Astrocyte (in vitro differentiated cells and primary cell): ENCODE data around the gene ESPNL. TPM values are rescaled to one million over a fixed set of nuclear protein-coding genes. Genes with fewer than 3 reads are reported as not detected.

Source experiments
- DNase-seq: peaks from one replicate; pipeline ENCODE4 v3.0.0-alpha.2; 2010; ENCODE audit warnings: low read depth
- FAIRE-seq: peaks from 2 replicates; lab custom pipeline; 2011; peaks lifted over from hg19 to GRCh38; lab: Jason Lieb, UNC
- H2AFZ ChIP-seq: 2 replicates; pipeline ENCODE4 v1.6.0; 2012; ENCODE audit warnings: low read depth, low read length, inconsistent platforms
- H3K27ac ChIP-seq: 2 replicates; pipeline ENCODE4 v1.5.1; 2011; ENCODE audit warnings: low read depth, low read length, inconsistent platforms
- H3K27me3 ChIP-seq: 2 replicates; pipeline ENCODE4 v1.6.0; 2011; ENCODE audit warnings: low read length, inconsistent platforms; ENCODE audit not compliant: insufficient read depth
- H3K36me3 ChIP-seq: 2 replicates; pipeline ENCODE4 v1.5.1; 2011; ENCODE audit warnings: low read length, inconsistent platforms; ENCODE audit not compliant: insufficient read depth
- H3K4me1 ChIP-seq: 2 replicates; pipeline ENCODE4 v1.5.1; 2011; ENCODE audit warnings: low read length, inconsistent platforms; ENCODE audit not compliant: insufficient read depth
- H3K4me2 ChIP-seq: 2 replicates; pipeline ENCODE4 v1.6.0; 2012; ENCODE audit warnings: low read length, inconsistent platforms
- H3K4me3 ChIP-seq: 2 replicates; pipeline ENCODE4 v1.5.1; 2011; ENCODE audit warnings: low read depth, mild to moderate bottlenecking, low read length, inconsistent platforms; ENCODE audit not compliant: insufficient read depth
- H3K79me2 ChIP-seq: 2 replicates; pipeline ENCODE4 v1.6.0; 2012; ENCODE audit warnings: mild to moderate bottlenecking, low read length, inconsistent platforms; ENCODE audit not compliant: insufficient read depth
- H3K9ac ChIP-seq: 2 replicates; pipeline ENCODE4 v1.6.0; 2012; ENCODE audit warnings: mild to moderate bottlenecking, low read length, inconsistent platforms
- H3K9me3 ChIP-seq: 2 replicates; pipeline ENCODE4 v1.5.1; 2012; ENCODE audit warnings: low read depth, mild to moderate bottlenecking, low read length, inconsistent platforms; ENCODE audit not compliant: insufficient read depth
- H4K20me1 ChIP-seq: 2 replicates; pipeline ENCODE4 v1.6.0; 2012; ENCODE audit warnings: low read length, inconsistent platforms; ENCODE audit not compliant: insufficient read depth
- H3K27ac Mint-ChIP-seq: one replicate; pipeline ENCODE4 v1.8.0; 2021; ENCODE audit warnings: mild to moderate bottlenecking, mixed read lengths; ENCODE audit not compliant: unreplicated experiment
- H3K27me3 Mint-ChIP-seq: one replicate; pipeline ENCODE4 v1.8.0; 2021; ENCODE audit warnings: low read depth, mixed read lengths; ENCODE audit not compliant: unreplicated experiment
- H3K36me3 Mint-ChIP-seq: one replicate; pipeline ENCODE4 v1.8.0; 2021; ENCODE audit warnings: low read depth, mixed read lengths; ENCODE audit not compliant: unreplicated experiment
- H3K4me1 Mint-ChIP-seq: one replicate; pipeline ENCODE4 v1.8.0; 2021; ENCODE audit warnings: low read depth, mixed read lengths; ENCODE audit not compliant: unreplicated experiment
- H3K4me3 Mint-ChIP-seq: one replicate; pipeline ENCODE4 v1.8.0; 2021; ENCODE audit warnings: mild to moderate bottlenecking, moderate library complexity, mixed read lengths; ENCODE audit not compliant: unreplicated experiment
- H3K9me3 Mint-ChIP-seq: one replicate; pipeline ENCODE4 v1.8.0; 2021; ENCODE audit warnings: mild to moderate bottlenecking, mixed read lengths; ENCODE audit not compliant: unreplicated experiment
- EZH2 ChIP-seq: IDR thresholded peaks from 2 replicates; pipeline ENCODE4 v1.6.1; 2012; ENCODE audit warnings: mild to moderate bottlenecking, low read length, inconsistent platforms; ENCODE audit not compliant: insufficient read depth
- total RNA-seq: library from RNA; stranded (reverse); gene quantifications from 2 replicates; pipeline ENCODE4 v1.2.1, GENCODE V29; 2021
- TF ChIP-seq, protein P1 (sequence below): IDR thresholded peaks from 2 replicates; pipeline ENCODE4 v1.5.1; 2011; ENCODE audit warnings: low read depth, mild to moderate bottlenecking, inconsistent platforms, low read length, moderate library complexity; ENCODE audit not compliant: insufficient read depth

The ESPNL gene
- total RNA-seq, 1 donor from 2014 or later: not detected

- H3K27me3 ChIP-seq: no peaks in the 10 kb centered on the region
- H3K27ac ChIP-seq: no peak overlapping the region
- no peak overlapping the region for H2AFZ ChIP-seq
- H3K4me2 ChIP-seq: no peak overlapping the region
- Mint-ChIP-seq H3K9me3 (peaks cover 2% of the 10 kb centered on the region), H3K4me1 (no peaks in the 10 kb centered on the region), H3K4me3 (no peak overlapping the region), H3K27me3 (peaks cover 5% of the 10 kb centered on the region), H3K27ac (no peak overlapping the region), H3K36me3 (peaks cover 5% of the 10 kb centered on the region)
- H3K36me3 ChIP-seq: no peaks in the 10 kb centered on the region
- no peak overlapping the region for H3K9ac ChIP-seq
- FAIRE-seq (no peak), DNase-seq (no peak)
- H3K79me2 ChIP-seq: no peaks in the 10 kb centered on the region
- no peaks in the 10 kb centered on the region for H4K20me1 ChIP-seq
- H3K4me1 ChIP-seq: no peaks in the 10 kb centered on the region
- no peaks in the 10 kb centered on the region for H3K9me3 ChIP-seq
- no peak overlapping the region for H3K4me3 ChIP-seq
- TF ChIP-seq, protein P1, sequence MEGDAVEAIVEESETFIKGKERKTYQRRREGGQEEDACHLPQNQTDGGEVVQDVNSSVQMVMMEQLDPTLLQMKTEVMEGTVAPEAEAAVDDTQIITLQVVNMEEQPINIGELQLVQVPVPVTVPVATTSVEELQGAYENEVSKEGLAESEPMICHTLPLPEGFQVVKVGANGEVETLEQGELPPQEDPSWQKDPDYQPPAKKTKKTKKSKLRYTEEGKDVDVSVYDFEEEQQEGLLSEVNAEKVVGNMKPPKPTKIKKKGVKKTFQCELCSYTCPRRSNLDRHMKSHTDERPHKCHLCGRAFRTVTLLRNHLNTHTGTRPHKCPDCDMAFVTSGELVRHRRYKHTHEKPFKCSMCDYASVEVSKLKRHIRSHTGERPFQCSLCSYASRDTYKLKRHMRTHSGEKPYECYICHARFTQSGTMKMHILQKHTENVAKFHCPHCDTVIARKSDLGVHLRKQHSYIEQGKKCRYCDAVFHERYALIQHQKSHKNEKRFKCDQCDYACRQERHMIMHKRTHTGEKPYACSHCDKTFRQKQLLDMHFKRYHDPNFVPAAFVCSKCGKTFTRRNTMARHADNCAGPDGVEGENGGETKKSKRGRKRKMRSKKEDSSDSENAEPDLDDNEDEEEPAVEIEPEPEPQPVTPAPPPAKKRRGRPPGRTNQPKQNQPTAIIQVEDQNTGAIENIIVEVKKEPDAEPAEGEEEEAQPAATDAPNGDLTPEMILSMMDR: no peak
- no peak for TF ChIP-seq EZH2
Observed at GRCh38 chr2:238097201-238097987, 2.7 kb upstream of the ESPNL start.

DNA sequence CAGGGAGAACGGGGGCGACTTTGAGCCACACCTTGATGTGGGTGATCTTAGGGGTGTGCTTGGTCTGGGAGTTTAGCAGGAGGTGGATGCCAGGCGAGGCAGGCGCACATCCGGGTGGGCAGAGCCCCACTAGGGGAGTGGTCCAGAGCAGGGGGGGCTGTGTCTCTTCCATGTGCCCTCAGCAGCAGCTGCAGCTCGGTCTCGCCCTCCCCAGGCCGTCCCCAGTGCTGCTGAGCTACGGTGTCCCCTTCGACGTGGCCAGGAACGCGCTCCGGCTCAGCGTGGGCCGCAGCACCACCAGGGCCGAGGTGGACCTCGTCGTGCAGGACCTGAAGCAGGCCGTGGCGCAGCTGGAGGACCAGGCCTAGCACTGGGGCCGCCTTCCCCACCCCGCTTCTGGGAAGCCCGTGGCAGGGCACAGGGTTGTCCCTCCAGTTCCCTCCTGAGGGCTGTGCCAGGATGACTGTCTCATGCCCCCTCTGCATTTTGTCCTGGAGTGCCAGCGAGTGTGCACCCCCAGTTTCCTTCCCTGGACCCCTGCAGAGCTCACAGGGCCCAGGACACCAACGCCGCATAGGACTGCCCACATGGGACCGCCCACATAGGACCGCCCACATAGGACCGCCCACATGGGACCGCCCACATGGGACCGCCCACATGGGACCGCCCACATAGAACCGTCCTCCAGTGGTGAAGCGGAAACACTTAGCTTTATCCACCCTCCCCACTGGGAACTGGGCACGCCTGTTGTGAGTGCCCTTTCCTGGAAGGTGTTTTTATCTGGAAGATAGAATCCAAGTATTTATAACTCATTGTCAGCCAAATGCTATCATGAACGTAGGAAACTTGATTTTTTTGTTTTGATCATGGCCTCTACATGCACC is 1.9 kb upstream of the ESPNL start:
- FAIRE-seq (no peak), DNase-seq (peak; percentile 7)
- Histone ChIP-seq H4K20me1 (no peaks in the 10 kb centered on the region), H3K9ac (no peak overlapping the region), H2AFZ (no peak overlapping the region), H3K27ac (no peak overlapping the region), H3K4me1 (no peaks in the 10 kb centered on the region), H3K9me3 (no peaks in the 10 kb centered on the region), H3K36me3 (no peaks in the 10 kb centered on the region), H3K4me2 (no peak overlapping the region), H3K4me3 (no peak overlapping the region), H3K27me3 (no peaks in the 10 kb centered on the region), H3K79me2 (no peaks in the 10 kb centered on the region)
- Mint-ChIP-seq H3K36me3 (peaks cover 5% of the 10 kb centered on the region), H3K27me3 (peaks cover 7% of the 10 kb centered on the region), H3K4me1 (no peaks in the 10 kb centered on the region), H3K4me3 (no peak overlapping the region), H3K27ac (no peak overlapping the region), H3K9me3 (peaks cover 2% of the 10 kb centered on the region)
- TF ChIP-seq EZH2: no peak
- TF ChIP-seq, protein P1: no peak
